MCF 10A (cell line): ENCODE measurements around the gene PHAF1. TPM values are rescaled to one million over a fixed set of nuclear protein-coding genes. Genes with fewer than 3 reads are reported as not detected.
A peak's percentile ranks its signal among the peaks of the same experiment; 100 is the strongest.

Source experiments
- BruUV-seq: library from RNA; stranded (reverse); fragments of 400-500 nt; replicated peaks from 2 replicates; lab custom pipeline; 2021; lab: Mats Ljungman, UMichigan
- CTCF ChIA-PET: fragments of 300-600 bp; sonication (Branson Sonifier 250); formaldehyde crosslinking; extraction: SDS; loops from one replicate; lab custom pipeline; 2021; ENCODE audit warnings: antibody characterized with exemption, inconsistent platforms; lab: Yijun Ruan, JAX
- POLR2A ChIA-PET: fragments of 300-600, 350-650 bp; sonication (Branson Sonifier 250); formaldehyde crosslinking; extraction: SDS; loops from one replicate; lab custom pipeline; 2020; ENCODE audit warnings: antibody characterized with exemption, inconsistent platforms; lab: Yijun Ruan, JAX
- DNase-seq: peaks from one replicate; pipeline ENCODE4 v3.0.0-alpha.2; 2018; ENCODE audit not compliant: unreplicated experiment
- H3K27ac Mint-ChIP-seq: one replicate; pipeline ENCODE4 v1.8.0; 2022; ENCODE audit warnings: mild to moderate bottlenecking, low read depth, mixed read lengths; ENCODE audit not compliant: unreplicated experiment
- H3K27me3 Mint-ChIP-seq: one replicate; pipeline ENCODE4 v1.8.0; 2022; ENCODE audit warnings: mixed read lengths; ENCODE audit not compliant: insufficient read depth, unreplicated experiment
- H3K36me3 Mint-ChIP-seq: one replicate; pipeline ENCODE4 v1.8.0; 2022; ENCODE audit warnings: mild to moderate bottlenecking, moderate library complexity, mixed read lengths; ENCODE audit not compliant: insufficient read depth, unreplicated experiment
- H3K4me1 Mint-ChIP-seq: one replicate; pipeline ENCODE4 v1.8.0; 2022; ENCODE audit warnings: mixed read lengths; ENCODE audit not compliant: insufficient read depth, unreplicated experiment
- H3K4me3 Mint-ChIP-seq: one replicate; pipeline ENCODE4 v1.8.0; 2022; ENCODE audit warnings: mild to moderate bottlenecking, moderate library complexity, mixed read lengths; ENCODE audit not compliant: unreplicated experiment
- H3K9me3 Mint-ChIP-seq: one replicate; pipeline ENCODE4 v1.8.0; 2022; ENCODE audit warnings: mixed read lengths; ENCODE audit not compliant: unreplicated experiment
- CTCF ChIP-seq: fragments of 200-600 bp; IDR thresholded peaks from one replicate; pipeline ENCODE4 v1.8.0; 2022; ENCODE audit warnings: antibody characterized with exemption, mild to moderate bottlenecking; ENCODE audit not compliant: unreplicated experiment
- intact Hi-C: fragments of 100-400 bp; cut with micrococcal nuclease; formaldehyde crosslinking; loops from 2 replicates; pipeline ENCODE4 v1.14.1; 2022
- total RNA-seq: library from RNA; stranded (reverse); gene quantifications from 2 replicates; pipeline ENCODE4 v1.2.3, GENCODE V29; 2022

PHAF1 gene
- total RNA-seq, 1 experiment from 2014 or later, result 14.5 TPM

GRCh38 chr16:67155295-67156142 is 45.8 kb downstream of the PHAF1 start:
- Mint-ChIP-seq H3K27me3 (no peaks in the 10 kb centered on the region), H3K4me1 (peaks cover 14% of the 10 kb centered on the region), H3K36me3 (peaks cover 7% of the 10 kb centered on the region), H3K27ac (no peak overlapping the region), H3K4me3 (no peak overlapping the region), H3K9me3 (no peaks in the 10 kb centered on the region)
- ChIA-PET CTCF (interaction anchor here (0.6 to 5.1 kb wide), 22 partner anchors 9 to 263 kb away, joined by 3 to 29 read pairs (median 4); partner anchors contain the start of genes CES4A, EXOC3L1 and FHOD1), POLR2A (interaction anchor here (0.5 to 0.8 kb wide), 7 partner anchors 51 to 407 kb away, joined by 3 to 4 read pairs (median 3); partner anchors contain the start of gene CTCF)
- intact Hi-C loops, result loop anchor here (1.0 kb wide), 2 partner anchors 137 to 178 kb away; no protein-coding TSS in a partner anchor
- TF ChIP-seq CTCF, result peak; percentile 94
- peak; percentile 59 for DNase-seq
- no TSS peak for BruUV-seq

GRCh38 chr16:67156143-67156844 is 46.6 kb downstream of the PHAF1 start:
- Mint-ChIP-seq H3K27me3 (no peaks in the 10 kb centered on the region), H3K27ac (no peak overlapping the region), H3K36me3 (peaks cover 7% of the 10 kb centered on the region), H3K4me1 (peaks cover 14% of the 10 kb centered on the region), H3K9me3 (no peaks in the 10 kb centered on the region), H3K4me3 (no peak overlapping the region)
- CTCF ChIA-PET, result interaction anchor here (0.6 to 5.1 kb wide), 11 partner anchors 9 to 360 kb away, joined by 3 to 29 read pairs (median 4); no protein-coding TSS in a partner anchor
- intact Hi-C loops, result no loop called here
- POLR2A ChIA-PET, result interaction anchor here (1.8 kb wide), 1 partner anchor 17 kb away, joined by 6 read pairs; no protein-coding TSS in a partner anchor
- BruUV-seq, result no TSS peak
- TF ChIP-seq CTCF, result no peak
- no peak for DNase-seq

DNA sequence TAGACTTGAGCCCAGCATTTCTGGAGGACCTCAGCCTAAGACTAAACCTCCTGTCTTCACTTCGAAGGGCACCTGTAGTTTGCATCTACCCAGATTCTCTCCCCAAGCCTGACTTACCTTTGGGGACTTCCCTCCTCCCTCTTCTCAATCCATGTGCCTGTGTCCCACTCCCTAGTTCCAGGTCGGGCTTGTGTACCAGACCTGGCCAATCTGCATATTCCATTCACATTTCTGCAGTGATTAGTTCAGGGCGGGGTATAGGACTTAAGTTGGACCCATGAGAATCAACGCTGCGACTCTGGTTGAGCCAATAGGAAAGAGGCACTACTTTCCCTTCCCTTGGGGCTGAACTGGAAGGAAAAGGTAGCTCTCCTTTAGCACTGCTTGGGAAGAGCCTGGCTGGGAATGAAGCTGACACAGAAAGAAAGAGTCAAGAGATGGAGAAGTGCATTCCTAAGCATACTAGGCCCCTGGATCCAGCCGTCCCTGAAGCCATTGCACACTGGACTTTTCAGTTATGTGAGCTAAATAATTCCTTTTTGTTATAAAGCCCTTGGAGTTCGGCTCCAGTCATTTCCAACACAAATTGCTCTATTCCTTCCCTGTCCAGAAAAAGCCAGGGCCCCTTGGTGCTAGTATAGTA is 47.5 kb downstream of the PHAF1 start:
- H3K27ac Mint-ChIP-seq, result no peak overlapping the region
- CTCF ChIA-PET, result interaction anchor here (0.6 to 5.1 kb wide), 9 partner anchors 10 to 361 kb away, joined by 3 to 29 read pairs (median 4); partner anchors contain the start of gene TMEM208
- POLR2A ChIA-PET, result interaction anchor here (0.6 to 1.8 kb wide), 5 partner anchors 8 to 175 kb away, joined by 3 to 6 read pairs (median 5); partner anchors contain the start of gene NOL3
- intact Hi-C loops, result no loop called here
- H3K36me3 Mint-ChIP-seq, result peaks cover 13% of the 10 kb centered on the region
- H3K4me3 Mint-ChIP-seq, result no peak overlapping the region
- no peaks in the 10 kb centered on the region for H3K27me3 Mint-ChIP-seq
- no peaks in the 10 kb centered on the region for H3K9me3 Mint-ChIP-seq
- no TSS peak for BruUV-seq
- DNase-seq, result no peak
- H3K4me1 Mint-ChIP-seq, result peaks cover 14% of the 10 kb centered on the region
- no peak for TF ChIP-seq CTCF
